Gastroesophageal sphincter (tissue), 4 donors: ENCODE results near the gene DDX56. TPM values are rescaled to one million over a fixed set of nuclear protein-coding genes. Genes with fewer than 3 reads are reported as not detected.

Experiments
- ATAC-seq: fragments of 150-250 bp; one replicate; pipeline ENCODE4 v1.9.1; 2016; ENCODE audit warnings: mild to moderate bottlenecking, moderate library complexity
- H3K27ac ChIP-seq, 4 donors: fragments of 200-600 bp; sonication (generic) in 3 of 4; 1 replicate in 3 of 4; 2 replicates in 1 of 4; pipeline ENCODE4 v1.5.1; 2016 to 2019
- H3K27me3 ChIP-seq: fragments of 200-600 bp; sonication (generic); one replicate; pipeline ENCODE4 v1.5.1; 2019
- H3K36me3 ChIP-seq, 2 donors: fragments of 200-600 bp; sonication (generic); one replicate each; pipeline ENCODE4 v1.5.1; 2019; ENCODE audit warnings: control low read depth in 1 of 2
- H3K4me1 ChIP-seq, 3 donors: fragments of 200-600 bp; sonication (generic); 1 replicate in 2 of 3; 2 replicates in 1 of 3; pipeline ENCODE4 v1.5.1; 2016 to 2019; ENCODE audit warnings: control low read depth in 2 of 3
- H3K4me3 ChIP-seq, 2 donors: fragments of 200-600 bp; sonication (generic); one replicate each; pipeline ENCODE4 v1.5.1; 2019; ENCODE audit warnings: mild to moderate bottlenecking in 1 of 2, moderate library complexity in 1 of 2
- H3K9me3 ChIP-seq, 3 donors: fragments of 200-600 bp; sonication (generic); one replicate each; pipeline ENCODE4 v1.5.1; 2017 to 2019; ENCODE audit warnings: control low read depth in 2 of 3
- EP300 ChIP-seq: sonication (generic); formaldehyde crosslinking; IDR thresholded peaks from one replicate; pipeline ENCODE4 v1.6.1; 2017; ENCODE audit warnings: antibody characterized with exemption, mild to moderate bottlenecking
- POLR2A ChIP-seq, 2 donors: fragments of 450-650 bp; IDR thresholded peaks; one replicate each; pipeline ENCODE4 v1.6.1; 2017; ENCODE audit warnings: antibody characterized with exemption in 2 of 2, mild to moderate bottlenecking in 2 of 2, moderate library complexity in 1 of 2
- POLR2AphosphoS5 ChIP-seq: sonication (generic); formaldehyde crosslinking; IDR thresholded peaks from one replicate; pipeline ENCODE4 v1.6.1; 2017; ENCODE audit warnings: antibody characterized with exemption
- WGBS, 2 donors: methylation state at CpG; one replicate each; pipeline ENCODE4 v1.1.5; 2018; ENCODE audit warnings: low coverage in 1 of 2; 5-methylcytosine and 5-hydroxymethylcytosine counted together
- total RNA-seq, 4 donors: library from RNA; depleted of rRNA; stranded (reverse); fragments of >200 nt; gene quantifications; one replicate each; pipeline ENCODE4 v1.1.0, GENCODE V29; 2016
- TF ChIP-seq, protein P1 (sequence below), 4 experiments: fragments of 200-600 bp in 2 of 4; fragments of 450-650 bp in 2 of 4; sonication (generic) in 1 of 4; IDR thresholded peaks; one replicate each; pipeline ENCODE4 v1.5.1; 2017 to 2019; ENCODE audit warnings: antibody characterized with exemption in 4 of 4, mild to moderate bottlenecking in 2 of 4, moderate library complexity in 2 of 4

DDX56 gene
- total RNA-seq, 4 donors from 2014 or later: 34.2 to 46.4 (median 41.4) TPM

DNA sequence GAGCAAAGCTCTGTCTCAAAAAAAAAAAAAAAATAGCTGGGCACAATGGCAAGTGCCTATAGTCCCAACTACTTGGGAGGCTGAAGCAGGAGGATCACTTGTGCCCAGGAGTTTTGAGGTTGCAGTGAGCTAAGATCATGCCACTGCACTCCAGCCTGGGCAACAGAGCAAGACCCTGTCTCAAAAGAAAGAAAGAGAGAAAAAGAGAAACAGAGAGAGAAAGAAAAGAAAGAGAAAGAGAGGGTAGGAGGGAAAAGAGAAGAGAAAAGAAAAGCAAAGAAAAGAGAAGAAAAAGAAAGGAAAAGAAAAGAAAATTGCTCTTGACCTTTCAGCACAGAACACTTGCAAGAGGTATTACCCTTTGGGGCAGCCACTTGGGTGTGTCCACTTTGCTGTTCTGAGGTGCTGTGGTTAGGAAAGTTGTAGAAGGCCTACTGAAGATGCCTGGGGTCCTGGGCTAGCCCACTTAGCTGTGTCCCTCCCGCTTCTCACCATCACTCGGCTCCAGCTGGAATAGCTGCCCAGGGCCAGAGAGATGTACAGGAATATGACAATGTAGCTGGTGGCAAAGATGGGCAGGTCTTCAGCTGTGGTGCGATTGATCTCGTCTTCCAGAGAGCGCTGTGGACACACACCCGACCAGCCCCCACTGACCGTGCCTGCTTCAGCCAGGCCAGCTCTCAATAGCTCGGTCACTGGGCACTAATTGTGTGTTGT, 38.2 kb downstream of the DDX56 start:
- 100% methylated on average over 1 to 2 of the region's 8 CpGs for whole genome bisulfite sequencing, 2 donors
- Histone ChIP-seq H3K36me3 (no peaks in the 10 kb centered on the region), H3K27ac (no peak overlapping the region), H3K9me3 (no peaks in the 10 kb centered on the region), H3K4me3 (no peak overlapping the region), H3K27me3 (no peaks in the 10 kb centered on the region), H3K4me1 (no peaks in the 10 kb centered on the region)
- TF ChIP-seq EP300 (no peak), POLR2AphosphoS5 (no peak), POLR2A (IDR thresholded peaks at IDR 0.05) (no peak)
- TF ChIP-seq, protein P1, sequence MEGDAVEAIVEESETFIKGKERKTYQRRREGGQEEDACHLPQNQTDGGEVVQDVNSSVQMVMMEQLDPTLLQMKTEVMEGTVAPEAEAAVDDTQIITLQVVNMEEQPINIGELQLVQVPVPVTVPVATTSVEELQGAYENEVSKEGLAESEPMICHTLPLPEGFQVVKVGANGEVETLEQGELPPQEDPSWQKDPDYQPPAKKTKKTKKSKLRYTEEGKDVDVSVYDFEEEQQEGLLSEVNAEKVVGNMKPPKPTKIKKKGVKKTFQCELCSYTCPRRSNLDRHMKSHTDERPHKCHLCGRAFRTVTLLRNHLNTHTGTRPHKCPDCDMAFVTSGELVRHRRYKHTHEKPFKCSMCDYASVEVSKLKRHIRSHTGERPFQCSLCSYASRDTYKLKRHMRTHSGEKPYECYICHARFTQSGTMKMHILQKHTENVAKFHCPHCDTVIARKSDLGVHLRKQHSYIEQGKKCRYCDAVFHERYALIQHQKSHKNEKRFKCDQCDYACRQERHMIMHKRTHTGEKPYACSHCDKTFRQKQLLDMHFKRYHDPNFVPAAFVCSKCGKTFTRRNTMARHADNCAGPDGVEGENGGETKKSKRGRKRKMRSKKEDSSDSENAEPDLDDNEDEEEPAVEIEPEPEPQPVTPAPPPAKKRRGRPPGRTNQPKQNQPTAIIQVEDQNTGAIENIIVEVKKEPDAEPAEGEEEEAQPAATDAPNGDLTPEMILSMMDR (IDR thresholded peaks at IDR 0.05): no peak
- no peak for ATAC-seq

DNA sequence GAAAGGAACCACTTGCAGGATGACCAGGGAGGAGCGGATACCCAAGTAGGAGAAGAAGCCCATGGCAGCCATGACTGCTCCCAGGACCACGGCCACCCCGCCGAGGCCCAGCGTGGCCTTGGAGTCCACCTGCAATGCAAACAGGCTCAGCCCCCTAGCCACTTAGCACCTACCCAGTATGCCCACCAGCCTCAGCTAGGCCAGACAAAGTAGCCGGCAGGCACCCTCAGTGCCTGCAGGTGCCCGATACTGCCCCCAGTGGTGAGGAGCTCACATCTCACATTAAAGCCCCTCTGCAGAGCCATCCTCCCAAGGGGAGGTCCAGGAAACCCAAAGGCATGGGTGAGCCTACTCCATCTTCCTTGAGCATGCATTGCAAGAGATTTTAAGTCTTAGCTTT, 39.2 kb downstream of the DDX56 start:
- H3K36me3 ChIP-seq: no peaks in the 10 kb centered on the region
- no peaks in the 10 kb centered on the region for H3K9me3 ChIP-seq
- H3K27ac ChIP-seq: no peak overlapping the region
- H3K27me3 ChIP-seq: no peaks in the 10 kb centered on the region
- WGBS, 2 donors: no CpG with 5 or more reads among the region's 7 CpGs
- no peaks in the 10 kb centered on the region for H3K4me1 ChIP-seq
- TF ChIP-seq POLR2AphosphoS5 (no peak), POLR2A (IDR thresholded peaks at IDR 0.05) (no peak), EP300 (no peak)
- TF ChIP-seq, protein P1 (IDR thresholded peaks at IDR 0.05): peak in 2 of 4 experiments; percentile 8 to 36
- no peak overlapping the region for H3K4me3 ChIP-seq
- ATAC-seq: no peak

DNA sequence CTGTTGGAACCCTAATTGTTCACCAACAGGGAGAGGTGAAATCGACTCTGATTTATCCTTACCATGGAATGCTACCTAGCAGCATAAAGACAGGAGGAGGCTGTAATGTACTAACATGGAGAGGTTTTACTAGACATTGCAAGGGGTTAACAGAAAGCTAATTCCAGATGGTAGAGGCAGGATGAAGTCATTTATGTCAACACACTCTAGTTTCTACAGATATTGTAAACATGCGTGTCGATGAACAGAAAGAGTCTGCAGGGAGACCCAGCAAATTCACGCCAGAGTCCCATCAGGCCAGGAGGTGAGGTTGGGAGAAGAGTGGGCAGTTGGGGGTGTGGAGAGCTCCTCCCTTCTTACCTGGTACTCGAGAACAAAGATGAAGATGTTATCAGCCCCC, 39.6 kb downstream of the DDX56 start:
- WGBS, 2 donors: 15 to 39% methylated on average over 3 of the region's 5 CpGs
- Histone ChIP-seq H3K4me3 (no peak overlapping the region), H3K4me1 (no peaks in the 10 kb centered on the region), H3K36me3 (no peaks in the 10 kb centered on the region), H3K27me3 (no peaks in the 10 kb centered on the region), H3K27ac (no peak overlapping the region), H3K9me3 (no peaks in the 10 kb centered on the region)
- TF ChIP-seq POLR2AphosphoS5 (no peak), EP300 (no peak), POLR2A (IDR thresholded peaks at IDR 0.05) (no peak)
- TF ChIP-seq, protein P1 (IDR thresholded peaks at IDR 0.05): no peak
- no peak for ATAC-seq

DNA sequence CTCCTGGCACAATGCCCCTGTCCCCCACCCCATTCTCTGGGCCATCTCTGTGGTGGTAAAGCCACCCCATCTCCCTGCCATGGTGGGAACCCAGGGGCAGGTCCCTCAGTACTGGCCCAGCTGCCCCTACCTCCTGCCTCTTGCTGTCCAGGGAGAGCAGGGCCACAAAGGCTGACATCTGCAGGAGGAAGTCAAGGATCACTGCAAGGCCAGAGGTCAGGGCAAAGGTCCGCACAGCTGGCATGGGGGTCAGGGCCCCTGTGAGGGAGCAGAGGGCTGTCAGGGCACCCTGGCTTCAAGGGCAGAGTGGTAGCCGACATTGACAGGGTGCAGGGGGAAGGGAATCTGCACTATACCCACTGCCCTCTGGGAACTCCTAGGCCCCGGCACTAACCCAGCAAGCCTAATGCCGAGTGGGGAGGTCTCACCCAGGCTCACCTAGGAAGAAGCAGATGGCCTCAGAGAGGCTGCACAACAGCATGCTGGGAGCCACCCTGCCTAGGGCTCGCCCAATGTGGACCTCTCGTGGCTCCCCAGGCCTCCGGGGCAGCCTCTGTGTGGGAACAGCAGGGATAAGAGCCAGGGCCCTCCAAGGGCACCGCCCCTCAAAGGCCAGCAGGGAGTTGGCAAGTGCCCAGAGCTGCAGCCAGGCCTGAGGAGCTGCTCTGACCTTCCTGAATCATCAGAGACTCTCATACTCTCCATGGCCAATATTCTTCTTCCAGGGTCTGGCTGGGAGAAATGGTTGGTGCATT, 40.2 kb downstream of the DDX56 start:
- no peaks in the 10 kb centered on the region for H3K9me3 ChIP-seq
- H3K36me3 ChIP-seq: no peaks in the 10 kb centered on the region
- H3K4me3 ChIP-seq: no peak overlapping the region
- no peak overlapping the region for H3K27ac ChIP-seq
- no peak for ATAC-seq
- H3K27me3 ChIP-seq: no peaks in the 10 kb centered on the region
- WGBS, 2 donors: no CpG with 5 or more reads among the region's 8 CpGs
- H3K4me1 ChIP-seq: no peaks in the 10 kb centered on the region
- no peak for TF ChIP-seq EP300
- TF ChIP-seq POLR2A (IDR thresholded peaks at IDR 0.05): no peak
- TF ChIP-seq, protein P1 (IDR thresholded peaks at IDR 0.05): no peak
- TF ChIP-seq POLR2AphosphoS5: no peak
